ENCODE measurements around the gene TASOR2. TPM values are rescaled to one million over a fixed set of nuclear protein-coding genes. Genes with fewer than 3 reads are reported as not detected.
A peak's percentile ranks its signal among the peaks of the same experiment; 100 is the strongest.

TASOR2 gene
- total RNA-seq, 1 experiment from 2014 or later: 57.7 TPM

GRCh38 chr10:5683065-5683464 is 1.6 kb upstream of the TASOR2 start:
- no peak overlapping the region for H3K4me2 ChIP-seq (ENCODE audit: low read depth, low read length, poor library complexity, severe bottlenecking)
- H3K9ac ChIP-seq (ENCODE audit: low read length): no peak overlapping the region
- peaks cover 33% of the 10 kb centered on the region for H3K79me2 ChIP-seq (ENCODE audit: low read length)
- H4K20me1 ChIP-seq (ENCODE audit: insufficient read depth, low read depth, low read length): peaks cover 13% of the 10 kb centered on the region; the same call in 1 of the 2 replicates
- H3K4me1 ChIP-seq (ENCODE audit: low read length): peaks cover 26% of the 10 kb centered on the region
- no peaks in the 10 kb centered on the region for H3K9me2 ChIP-seq (replicated peaks; ENCODE audit: insufficient read depth, low read length)
- no peaks in the 10 kb centered on the region; the same call in 1 of the 2 replicates for H3K36me3 ChIP-seq (ENCODE audit: insufficient read depth, low read length)
- H3K27me3 ChIP-seq (ENCODE audit: low read length): no peaks in the 10 kb centered on the region
- no peak overlapping the region for H3K27ac ChIP-seq (ENCODE audit: low read length)
- no peak for DNase-seq
- no peak overlapping the region for H2AFZ ChIP-seq (ENCODE audit: low read length)
- no peaks in the 10 kb centered on the region for H3K9me3 ChIP-seq (ENCODE audit: low read length)
- no peak overlapping the region for H3K4me3 ChIP-seq (ENCODE audit: low read length)

GRCh38 chr10:5684971-5685763 is 529 bp downstream of the TASOR2 start:
- Histone ChIP-seq H3K79me2 (ENCODE audit: low read length) (peaks cover 54% of the 10 kb centered on the region), H2AFZ (ENCODE audit: low read length) (peak overlapping the region; percentile 25; the same call in 1 of the 2 replicates), H3K4me3 (ENCODE audit: low read length) (peak overlapping the region; percentile 87), H3K4me1 (ENCODE audit: low read length) (peaks cover 27% of the 10 kb centered on the region), H3K4me2 (ENCODE audit: low read depth, low read length, poor library complexity, severe bottlenecking) (peak overlapping the region; percentile 92), H3K9me3 (ENCODE audit: low read length) (no peaks in the 10 kb centered on the region), H3K36me3 (ENCODE audit: insufficient read depth, low read length) (peaks cover 6% of the 10 kb centered on the region), H3K9ac (ENCODE audit: low read length) (peak overlapping the region; percentile 93), H3K27me3 (ENCODE audit: low read length) (no peaks in the 10 kb centered on the region), H3K9me2 (replicated peaks; ENCODE audit: insufficient read depth, low read length) (no peaks in the 10 kb centered on the region), H4K20me1 (ENCODE audit: insufficient read depth, low read depth, low read length) (peaks cover 20% of the 10 kb centered on the region; the same call in 1 of the 2 replicates), H3K27ac (ENCODE audit: low read length) (peak overlapping the region; percentile 70)
- DNase-seq: peak; percentile 91

GRCh38 chr10:5685764-5686240 is 1.2 kb downstream of the TASOR2 start:
- H3K9me3 ChIP-seq (ENCODE audit: low read length): no peaks in the 10 kb centered on the region
- peak overlapping the region; percentile 93 for H3K9ac ChIP-seq (ENCODE audit: low read length)
- H3K27me3 ChIP-seq (ENCODE audit: low read length): no peaks in the 10 kb centered on the region
- no peak overlapping the region for H2AFZ ChIP-seq (ENCODE audit: low read length)
- peak overlapping the region; percentile 87 for H3K4me3 ChIP-seq (ENCODE audit: low read length)
- no peaks in the 10 kb centered on the region for H3K9me2 ChIP-seq (replicated peaks; ENCODE audit: insufficient read depth, low read length)
- H3K27ac ChIP-seq (ENCODE audit: low read length): peak overlapping the region; percentile 70
- H4K20me1 ChIP-seq (ENCODE audit: insufficient read depth, low read depth, low read length): peaks cover 20% of the 10 kb centered on the region; the same call in 1 of the 2 replicates
- peaks cover 6% of the 10 kb centered on the region for H3K36me3 ChIP-seq (ENCODE audit: insufficient read depth, low read length)
- peaks cover 60% of the 10 kb centered on the region for H3K79me2 ChIP-seq (ENCODE audit: low read length)
- H3K4me1 ChIP-seq (ENCODE audit: low read length): peaks cover 32% of the 10 kb centered on the region
- no peak for DNase-seq
- peak overlapping the region; percentile 92 for H3K4me2 ChIP-seq (ENCODE audit: low read depth, low read length, poor library complexity, severe bottlenecking)

DNA sequence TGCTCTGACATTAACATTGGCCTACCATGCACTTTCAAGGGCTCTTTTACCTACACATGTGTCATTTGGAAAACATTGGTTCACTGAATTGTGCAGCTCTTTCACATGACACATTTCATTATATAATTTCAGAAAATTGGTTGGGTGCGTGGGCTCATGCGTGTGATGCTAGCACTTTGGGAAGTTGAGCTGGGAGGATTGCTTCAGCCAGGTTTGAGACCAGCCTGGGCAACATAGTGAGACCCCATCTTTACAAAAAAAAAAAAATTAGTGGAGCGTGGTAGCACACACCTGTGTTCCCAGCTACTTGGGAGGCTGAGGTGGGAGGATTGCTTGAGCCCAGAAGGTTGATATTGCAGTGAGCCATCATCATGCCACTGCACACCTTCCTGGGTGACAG is 3.9 kb downstream of the TASOR2 start:
- no peaks in the 10 kb centered on the region for H3K9me3 ChIP-seq (ENCODE audit: low read length)
- no peak overlapping the region for H3K9ac ChIP-seq (ENCODE audit: low read length)
- peaks cover 88% of the 10 kb centered on the region for H3K79me2 ChIP-seq (ENCODE audit: low read length)
- peaks cover 58% of the 10 kb centered on the region for H3K4me1 ChIP-seq (ENCODE audit: low read length)
- peaks cover 6% of the 10 kb centered on the region for H3K36me3 ChIP-seq (ENCODE audit: insufficient read depth, low read length)
- H3K4me3 ChIP-seq (ENCODE audit: low read length): no peak overlapping the region
- DNase-seq: no peak
- H3K27ac ChIP-seq (ENCODE audit: low read length): no peak overlapping the region
- H3K27me3 ChIP-seq (ENCODE audit: low read length): no peaks in the 10 kb centered on the region
- no peak overlapping the region for H3K4me2 ChIP-seq (ENCODE audit: low read depth, low read length, poor library complexity, severe bottlenecking)
- peaks cover 24% of the 10 kb centered on the region; the same call in 1 of the 2 replicates for H4K20me1 ChIP-seq (ENCODE audit: insufficient read depth, low read depth, low read length)
- no peaks in the 10 kb centered on the region for H3K9me2 ChIP-seq (replicated peaks; ENCODE audit: insufficient read depth, low read length)
- no peak overlapping the region for H2AFZ ChIP-seq (ENCODE audit: low read length)

DNA sequence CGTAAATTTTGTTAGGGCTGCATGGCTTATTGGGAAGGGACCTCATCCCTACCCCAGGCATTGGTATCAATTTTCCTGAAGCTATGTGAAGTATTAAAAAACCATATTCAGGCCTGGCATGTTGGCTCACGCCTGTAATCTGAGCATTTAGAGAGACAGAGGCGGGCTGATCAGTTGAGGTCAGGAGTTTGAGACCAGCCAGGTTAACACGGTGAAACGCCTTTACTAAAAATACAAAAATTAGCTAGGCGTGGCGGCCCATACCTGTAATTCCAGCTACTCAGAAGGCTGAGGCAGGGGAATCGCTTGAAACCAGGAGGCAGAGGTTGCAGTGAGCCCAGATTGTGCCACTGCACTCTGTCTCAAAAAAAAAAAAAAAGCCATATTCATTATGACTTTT is 7.1 kb downstream of the TASOR2 start:
- Histone ChIP-seq H3K79me2 (ENCODE audit: low read length) (peaks cover 100% of the 10 kb centered on the region), H3K9ac (ENCODE audit: low read length) (no peak overlapping the region), H3K9me3 (ENCODE audit: low read length) (no peaks in the 10 kb centered on the region), H2AFZ (ENCODE audit: low read length) (no peak overlapping the region), H3K36me3 (ENCODE audit: insufficient read depth, low read length) (peaks cover 6% of the 10 kb centered on the region; the same call in 1 of the 2 replicates), H3K4me1 (ENCODE audit: low read length) (peaks cover 61% of the 10 kb centered on the region), H3K4me3 (ENCODE audit: low read length) (no peak overlapping the region), H3K27ac (ENCODE audit: low read length) (no peak overlapping the region), H3K4me2 (ENCODE audit: low read depth, low read length, poor library complexity, severe bottlenecking) (peak overlapping the region; percentile 47), H3K27me3 (ENCODE audit: low read length) (no peaks in the 10 kb centered on the region), H3K9me2 (replicated peaks; ENCODE audit: insufficient read depth, low read length) (no peaks in the 10 kb centered on the region), H4K20me1 (ENCODE audit: insufficient read depth, low read depth, low read length) (peaks cover 12% of the 10 kb centered on the region; the same call in 1 of the 2 replicates)
- DNase-seq: no peak

- Histone ChIP-seq H3K27ac (ENCODE audit: low read length) (peak overlapping the region; percentile 40; the same call in 1 of the 2 replicates), H3K4me1 (ENCODE audit: low read length) (peaks cover 53% of the 10 kb centered on the region), H3K4me3 (ENCODE audit: low read length) (no peak overlapping the region), H3K27me3 (ENCODE audit: low read length) (no peaks in the 10 kb centered on the region), H2AFZ (ENCODE audit: low read length) (no peak overlapping the region), H3K9ac (ENCODE audit: low read length) (no peak overlapping the region), H3K79me2 (ENCODE audit: low read length) (peaks cover 100% of the 10 kb centered on the region), H3K4me2 (ENCODE audit: low read depth, low read length, poor library complexity, severe bottlenecking) (peak overlapping the region; percentile 47), H3K9me3 (ENCODE audit: low read length) (no peaks in the 10 kb centered on the region), H4K20me1 (ENCODE audit: insufficient read depth, low read depth, low read length) (peaks cover 12% of the 10 kb centered on the region; the same call in 1 of the 2 replicates), H3K9me2 (replicated peaks; ENCODE audit: insufficient read depth, low read length) (no peaks in the 10 kb centered on the region), H3K36me3 (ENCODE audit: insufficient read depth, low read length) (peaks cover 6% of the 10 kb centered on the region; the same call in 1 of the 2 replicates)
- DNase-seq: no peak
Observed at GRCh38 chr10:5692461-5693358, 8.1 kb downstream of the TASOR2 start.

- H3K4me3 ChIP-seq (ENCODE audit: low read length): no peak overlapping the region
- H3K4me2 ChIP-seq (ENCODE audit: low read depth, low read length, poor library complexity, severe bottlenecking): peak overlapping the region; percentile 47
- DNase-seq: peak; percentile 54
- H3K4me1 ChIP-seq (ENCODE audit: low read length): peaks cover 59% of the 10 kb centered on the region
- H3K9ac ChIP-seq (ENCODE audit: low read length): no peak overlapping the region
- no peaks in the 10 kb centered on the region for H3K36me3 ChIP-seq (ENCODE audit: insufficient read depth, low read length)
- 0 out of 2 replicates have a peak, but pooled peaks cover 4% of the 10 kb centered on the region for H4K20me1 ChIP-seq (ENCODE audit: insufficient read depth, low read depth, low read length)
- no peak overlapping the region for H2AFZ ChIP-seq (ENCODE audit: low read length)
- H3K9me2 ChIP-seq (replicated peaks; ENCODE audit: insufficient read depth, low read length): no peaks in the 10 kb centered on the region
- no peaks in the 10 kb centered on the region for H3K27me3 ChIP-seq (ENCODE audit: low read length)
- H3K9me3 ChIP-seq (ENCODE audit: low read length): no peaks in the 10 kb centered on the region
- peaks cover 100% of the 10 kb centered on the region for H3K79me2 ChIP-seq (ENCODE audit: low read length)
- H3K27ac ChIP-seq (ENCODE audit: low read length): peak overlapping the region; percentile 40
Observed at GRCh38 chr10:5694573-5694972, 9.9 kb downstream of the TASOR2 start.
